ENCODE data around the gene ZNF544.
"Not testable (repeated sequence)": the region's sequence is repeated elsewhere in the genome, so short reads cannot be mapped to it uniquely, and the experiment has no call there.

Gene ZNF544

GRCh38 chr19:58258259-58258658 is 29.5 kb downstream of the ZNF544 start:
- DNase-seq = not testable (repeated sequence)

GRCh38 chr19:58261600-58261967 is 32.9 kb downstream of the ZNF544 start:
- no peak for DNase-seq

- no peak for DNase-seq
Measured at GRCh38 chr19:58261968-58262921, 33.5 kb downstream of the ZNF544 start.

GRCh38 chr19:58262922-58263296 is 34.2 kb downstream of the ZNF544 start:
- DNase-seq = no peak

- no peak for DNase-seq
Measured at GRCh38 chr19:58265100-58265499, 36.4 kb downstream of the ZNF544 start.

GRCh38 chr19:58268344-58268743 is 39.6 kb downstream of the ZNF544 start:
- DNase-seq = no peak

- no peak for DNase-seq
Measured at GRCh38 chr19:58274771-58275201, 46.1 kb downstream of the ZNF544 start.

- no peak for DNase-seq
Measured at GRCh38 chr19:58275564-58275963, 46.9 kb downstream of the ZNF544 start.

- no peak for DNase-seq
Measured at GRCh38 chr19:58277197-58277596, 48.5 kb downstream of the ZNF544 start.

- no peak for DNase-seq
Measured at GRCh38 chr19:58277748-58278540, 49.2 kb downstream of the ZNF544 start.

GRCh38 chr19:58278541-58279041 is 49.9 kb downstream of the ZNF544 start, which contains the start of gene ZNF8:
TSS of gene ZNF8 (plus strand) at chr19:58278955. CDS start at chr19:58279082, 127 bp downstream.
- DNase-seq = peak; percentile 95

- no peak for DNase-seq
Measured at GRCh38 chr19:58279042-58279924, 50.6 kb downstream of the ZNF544 start.

- no peak for DNase-seq
Measured at GRCh38 chr19:58279925-58280316, 51.2 kb downstream of the ZNF544 start.

- DNase-seq = no peak
Measured at GRCh38 chr19:58284199-58284598, 55.5 kb downstream of the ZNF544 start.

- no peak for DNase-seq
Measured at GRCh38 chr19:58291943-58292342, 63.2 kb downstream of the ZNF544 start.

GRCh38 chr19:58294743-58295374 is 66.1 kb downstream of the ZNF544 start:
- DNase-seq = no peak

- DNase-seq = no peak
Measured at GRCh38 chr19:58296104-58296503, 67.4 kb downstream of the ZNF544 start.

GRCh38 chr19:58300620-58301019 is 71.9 kb downstream of the ZNF544 start:
- DNase-seq = no peak

GRCh38 chr19:58304255-58304654 is 75.5 kb downstream of the ZNF544 start:
- no peak for DNase-seq

- DNase-seq = no peak
Measured at GRCh38 chr19:58304748-58305064, 76.0 kb downstream of the ZNF544 start.

- DNase-seq = peak; percentile 81
Measured at GRCh38 chr19:58305065-58305931, 76.6 kb downstream of the ZNF544 start, which contains the start of gene ERVK3-1. TSS of gene ERVK3-1 (plus strand) at chr19:58305377. CDS start at chr19:58312169, 6,792 bp downstream.
